ENCODE results near the gene CNOT11.

Gene CNOT11

GRCh38 chr2:101282980-101283379 is 30.3 kb downstream of the CNOT11 start:
- no peak for DNase-seq

- DNase-seq: no peak
These were observed 34.0 kb downstream of the CNOT11 start for GRCh38 chr2:101286684-101287083.

DNA sequence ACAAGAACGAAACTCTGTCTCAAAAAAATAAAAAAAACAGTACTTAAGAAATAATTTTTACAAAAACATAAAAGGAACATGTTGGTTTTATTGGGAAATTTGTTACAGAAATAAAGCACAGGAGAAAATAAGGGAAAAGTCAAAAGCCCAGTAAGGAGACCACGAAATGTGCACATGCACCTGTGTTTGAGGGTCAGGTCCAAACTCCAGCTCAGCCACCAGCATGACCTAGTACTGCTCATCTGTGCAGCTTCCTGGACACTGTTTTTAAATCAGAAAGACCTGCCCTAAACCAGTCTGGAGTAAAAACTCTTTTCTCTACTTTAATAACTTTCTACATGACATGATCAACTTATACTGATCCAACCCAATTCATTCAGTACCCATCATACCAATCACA is 34.6 kb downstream of the CNOT11 start:
- DNase-seq: no peak

DNA sequence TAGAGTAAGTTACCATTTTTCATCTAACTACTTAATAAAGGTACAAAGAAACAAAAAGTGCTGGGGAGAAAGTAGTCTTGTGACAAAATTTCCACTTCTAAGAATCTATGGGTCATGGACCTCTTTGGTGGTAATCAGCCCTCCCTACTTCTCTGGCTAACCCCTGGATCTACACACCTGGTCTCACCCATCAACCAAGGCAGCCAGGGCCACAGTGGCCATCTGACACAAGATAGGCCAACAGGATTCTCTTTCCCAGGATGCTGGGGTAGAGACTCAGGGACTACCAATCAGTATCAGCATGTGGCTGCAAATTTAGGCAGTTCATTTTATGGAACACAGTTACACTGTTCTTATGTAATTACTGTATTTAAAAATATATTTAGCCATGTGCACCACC is 38.0 kb downstream of the CNOT11 start:
- DNase-seq: no peak

- DNase-seq: no peak
These were observed 39.3 kb downstream of the CNOT11 start for GRCh38 chr2:101291973-101292372.

DNA sequence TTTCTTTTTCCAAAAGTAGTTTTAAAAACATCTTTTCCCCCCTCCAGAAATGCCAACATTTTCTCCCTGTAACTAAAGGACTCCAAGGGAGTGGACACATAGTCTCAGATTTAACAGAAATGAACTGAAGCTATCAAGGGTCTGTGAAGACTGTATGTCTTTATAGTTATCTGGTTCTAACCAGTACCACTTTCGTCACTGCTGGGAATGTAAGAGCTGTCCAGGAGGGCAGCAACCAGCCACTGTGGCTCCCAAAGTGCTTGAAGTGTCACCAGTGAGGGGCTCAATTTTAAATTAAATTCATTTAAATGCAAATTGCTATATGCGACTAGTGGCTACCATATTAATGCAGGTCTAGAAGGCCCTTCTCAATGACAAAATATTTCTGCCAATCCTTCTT is 40.9 kb downstream of the CNOT11 start:
- DNase-seq: no peak

GRCh38 chr2:101294861-101295260 is 42.2 kb downstream of the CNOT11 start:
- DNase-seq: no peak

DNA sequence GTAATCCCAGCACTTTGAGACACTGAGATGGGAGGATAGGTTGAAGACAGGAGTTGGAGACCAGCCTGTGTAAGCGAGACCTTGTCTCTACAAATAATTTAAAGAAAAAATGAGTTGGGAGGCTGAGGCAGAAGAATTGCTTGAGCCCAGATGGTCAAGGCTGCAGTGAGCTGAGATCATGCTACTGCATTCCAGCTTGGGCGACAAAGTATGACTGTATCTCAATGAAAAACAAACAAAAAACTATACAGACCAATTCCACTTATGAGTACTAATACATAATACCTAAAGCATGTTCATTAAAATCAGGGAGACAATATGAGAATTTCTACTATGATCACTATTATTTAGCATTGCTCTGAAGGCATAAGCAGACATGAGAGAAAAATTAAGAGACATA is 43.2 kb downstream of the CNOT11 start:
- no peak for DNase-seq

GRCh38 chr2:101296371-101296770 is 43.7 kb downstream of the CNOT11 start:
- no peak for DNase-seq

DNA sequence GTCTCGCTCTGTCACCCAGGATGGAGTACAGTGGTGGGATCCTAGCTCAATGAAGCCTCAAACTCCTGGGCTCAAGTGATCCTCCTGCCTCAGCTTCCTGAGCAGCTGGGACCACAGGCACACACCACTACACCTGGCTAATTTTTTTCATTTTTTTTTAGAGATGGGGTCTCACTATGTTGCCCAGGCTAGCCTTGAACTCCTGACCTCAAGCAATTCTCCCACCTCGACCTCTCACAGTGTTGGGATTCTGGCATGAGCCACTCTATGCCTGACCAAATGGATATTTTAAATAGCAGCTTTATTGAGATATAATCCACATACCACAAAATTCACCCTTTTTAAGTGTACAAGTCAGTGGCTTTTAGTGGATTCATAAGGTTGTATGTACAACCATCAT is 44.7 kb downstream of the CNOT11 start:
- DNase-seq: no peak

DNA sequence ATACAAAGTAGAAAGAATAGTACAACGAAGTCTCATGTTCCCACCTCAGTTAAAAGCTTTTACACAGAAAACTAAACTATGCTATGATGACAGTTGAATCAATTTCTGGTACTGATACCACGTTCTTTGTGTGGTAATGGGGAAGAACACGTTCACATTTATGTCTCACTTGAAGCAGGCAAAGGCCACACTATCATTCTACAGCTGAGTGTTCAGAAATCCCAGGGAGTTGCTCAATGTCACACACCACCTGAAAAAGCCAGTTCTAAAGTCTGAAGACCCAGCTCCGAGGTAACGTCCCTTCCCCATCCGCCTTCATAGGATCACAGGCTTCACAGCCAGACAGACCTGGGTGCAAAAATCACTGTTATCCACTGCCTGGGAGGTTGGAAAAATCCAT is 46.9 kb downstream of the CNOT11 start:
- no peak for DNase-seq

DNA sequence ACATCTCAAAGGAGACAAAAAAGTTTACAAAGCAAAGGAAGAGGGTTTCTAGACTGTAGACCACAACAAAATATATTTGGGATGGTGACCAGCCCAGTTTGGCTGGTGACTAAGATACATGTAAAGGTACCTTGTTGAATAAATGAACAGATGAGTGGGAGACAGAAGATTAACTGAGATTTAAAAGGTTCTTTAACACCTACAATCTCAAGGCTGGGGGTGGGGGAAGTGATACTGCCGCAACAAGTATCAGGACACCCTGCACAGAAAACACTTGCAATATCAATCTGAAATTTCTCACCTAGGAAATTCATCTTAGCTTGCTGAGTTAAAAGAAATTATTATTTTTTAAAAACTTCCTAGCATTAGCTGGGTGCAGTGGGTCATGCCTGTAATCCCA is 47.5 kb downstream of the CNOT11 start:
- DNase-seq: no peak

GRCh38 chr2:101300836-101301235 is 48.1 kb downstream of the CNOT11 start:
- no peak for DNase-seq

GRCh38 chr2:101302016-101302415 is 49.3 kb downstream of the CNOT11 start:
- no peak for DNase-seq

DNA sequence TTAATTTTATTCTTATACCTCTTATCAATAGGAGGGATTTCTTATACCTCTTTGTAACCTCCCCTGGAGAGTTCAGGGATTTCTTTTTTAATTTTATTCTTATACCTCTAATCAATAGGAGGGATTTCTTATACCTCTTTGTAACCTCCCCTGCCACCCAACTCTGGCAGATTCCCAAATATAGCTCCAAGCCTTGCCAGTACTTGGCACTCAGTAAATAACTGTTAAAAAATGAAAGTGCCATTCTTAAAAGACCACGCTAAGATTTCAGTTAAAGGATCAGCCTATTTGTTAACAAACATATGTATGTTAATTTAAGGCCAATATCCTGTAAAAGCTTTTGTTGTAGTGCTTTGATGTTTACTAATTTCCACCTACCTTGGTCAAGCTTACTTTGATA is 51.0 kb downstream of the CNOT11 start:
- no peak for DNase-seq

- no peak for DNase-seq
These were observed 52.3 kb downstream of the CNOT11 start for GRCh38 chr2:101305035-101305434.

DNA sequence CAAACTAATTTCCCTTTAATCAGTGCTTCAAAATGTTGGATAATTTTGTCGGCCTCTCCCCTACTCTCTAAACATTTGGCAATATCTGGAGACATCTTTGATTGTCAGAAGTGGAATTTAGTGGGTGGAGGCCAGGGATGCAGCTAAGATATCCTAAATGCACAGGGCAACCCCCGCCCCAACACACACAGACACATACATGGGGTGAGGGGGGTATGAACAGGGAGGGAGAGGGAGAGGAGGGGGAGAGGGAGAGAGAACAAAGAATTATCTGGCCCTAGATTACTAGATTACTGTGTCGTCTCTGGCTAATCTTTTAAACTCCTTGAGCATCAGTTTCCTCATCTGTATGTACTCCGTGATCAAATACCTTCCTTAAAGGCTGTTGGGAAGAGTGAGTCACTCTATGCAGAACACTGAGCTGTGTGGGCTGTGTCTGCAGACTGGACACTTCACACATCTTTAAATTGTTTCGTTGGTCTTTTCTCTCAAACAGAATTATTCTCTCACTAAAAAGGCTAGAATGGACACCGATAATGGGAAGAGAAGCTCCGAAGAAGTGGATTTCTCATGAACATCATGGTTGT is 52.9 kb downstream of the CNOT11 start:
- DNase-seq: no peak

DNA sequence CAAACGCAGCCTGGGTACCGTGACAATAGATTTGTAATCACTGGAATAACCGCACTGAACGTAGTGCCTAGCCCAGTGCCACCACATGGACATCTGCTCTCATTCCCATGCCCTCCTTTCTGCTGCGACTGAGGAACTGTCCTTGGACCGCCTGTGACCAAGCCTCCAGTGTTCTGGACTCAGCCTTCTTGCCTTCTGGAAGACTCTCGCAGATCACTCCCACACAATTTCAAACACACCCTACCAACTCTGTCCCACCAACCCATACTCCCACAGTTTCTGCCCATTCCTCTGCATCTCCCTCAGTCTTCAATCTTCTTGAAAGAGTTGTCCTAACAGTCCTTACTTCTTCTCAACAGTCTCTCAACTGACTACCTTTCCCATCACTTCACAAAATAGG is 53.7 kb downstream of the CNOT11 start:
- DNase-seq: no peak

DNA sequence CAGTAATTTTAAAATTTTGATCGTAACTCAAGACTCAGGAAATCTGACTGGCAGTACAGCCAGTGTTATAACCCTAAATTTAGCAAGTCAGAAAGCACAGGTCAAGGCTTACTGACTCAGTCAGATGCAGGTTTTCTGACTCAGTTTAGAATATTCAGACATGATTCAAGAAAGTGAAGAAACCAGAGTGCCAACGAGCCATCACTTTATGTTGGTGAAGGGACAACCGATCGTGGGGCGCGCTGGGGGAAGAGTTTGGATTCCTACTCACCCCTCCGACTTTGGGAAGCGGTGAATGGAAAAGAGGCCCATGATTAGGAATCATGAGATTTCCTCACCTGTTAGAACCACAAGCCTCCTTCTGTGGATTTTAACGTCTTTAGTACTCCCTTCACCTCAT is 54.8 kb downstream of the CNOT11 start:
- no peak for DNase-seq

DNA sequence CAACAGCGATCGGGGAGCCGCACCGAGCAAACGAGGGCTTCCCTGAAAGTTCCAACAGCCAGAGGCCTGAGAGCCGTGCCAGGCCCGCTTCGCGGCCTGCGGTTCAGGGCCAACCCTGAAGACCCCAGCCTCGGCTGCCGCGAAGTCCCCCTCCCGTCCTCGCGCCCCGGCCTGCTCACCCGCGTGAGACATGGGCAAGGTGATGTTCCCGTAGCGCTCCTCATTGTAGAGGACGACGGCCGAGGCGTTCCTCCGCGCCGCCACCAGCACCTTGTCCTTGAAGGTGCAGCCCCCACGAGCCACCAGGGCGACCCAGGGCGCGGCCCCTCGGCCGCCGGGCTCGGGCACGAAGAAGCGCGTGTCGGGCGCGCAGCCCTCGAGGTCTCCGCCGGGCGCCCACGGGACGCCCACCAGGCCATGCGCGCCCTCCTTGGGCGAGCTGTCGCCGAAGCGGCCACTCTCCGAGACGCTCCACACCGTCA is 55.3 kb downstream of the CNOT11 start:
- DNase-seq: no peak

DNA sequence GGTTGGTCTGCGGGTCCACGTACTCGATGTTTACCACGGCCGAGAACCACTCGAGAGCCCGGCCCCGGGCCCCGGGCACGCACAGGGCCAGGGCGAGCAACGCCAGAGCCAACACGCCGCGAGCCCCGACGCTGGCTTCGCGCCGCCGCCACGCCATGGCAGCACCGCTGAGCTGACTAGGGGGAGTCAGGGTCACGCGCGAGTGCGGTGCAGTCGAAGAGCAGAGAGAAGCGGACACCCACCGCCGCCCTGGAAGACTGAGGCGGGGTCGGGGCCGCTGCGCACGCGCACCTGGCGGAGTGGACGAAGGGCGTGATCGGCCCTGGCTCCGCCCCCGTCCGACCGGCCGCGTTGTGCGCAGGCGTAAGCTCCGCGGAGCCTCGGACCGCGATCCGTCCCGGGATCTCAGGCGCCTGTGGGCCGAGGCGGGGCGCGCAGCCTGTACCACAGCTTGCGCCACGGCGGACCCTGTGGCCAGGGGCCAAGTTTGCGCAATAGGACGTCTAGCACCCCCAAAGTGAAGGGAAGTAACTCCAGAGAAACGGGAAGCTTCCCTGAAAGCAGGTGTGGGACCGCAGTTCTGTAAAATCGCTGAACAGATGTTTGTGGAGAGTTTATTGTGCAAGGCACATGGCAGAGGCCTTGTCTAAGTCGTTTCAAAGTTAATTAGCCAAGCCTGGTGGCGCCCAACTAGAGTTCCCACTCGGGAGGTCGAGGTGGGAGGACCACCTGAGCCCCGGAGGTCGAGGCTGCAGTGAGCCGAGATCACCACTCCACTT is 55.9 kb downstream of the CNOT11 start, which contains the start of gene RNF149:
Gene RNF149, minus strand, starts transcription at position 270 of the 779 bp plus-strand sequence. Its CDS starts 113 bp downstream, at position 157.
- peak; percentile 99 for DNase-seq

GRCh38 chr2:101310090-101310833 is 57.6 kb downstream of the CNOT11 start:
- no peak for DNase-seq

GRCh38 chr2:101310834-101311695 is 58.4 kb downstream of the CNOT11 start:
- peak; percentile 47 for DNase-seq

Measured in GF-D8 (cell line).